GM21423 (cell line): Measurements from ENCODE around the gene SMOC1.

Source experiments
- ATAC-seq: cut with Tn5 transposase; IDR thresholded peaks from one replicate; pipeline ENCODE4 v1.9.1; 2021; ENCODE audit warnings: mild to moderate bottlenecking, moderate library complexity; ENCODE audit not compliant: unreplicated experiment

Gene SMOC1

DNA sequence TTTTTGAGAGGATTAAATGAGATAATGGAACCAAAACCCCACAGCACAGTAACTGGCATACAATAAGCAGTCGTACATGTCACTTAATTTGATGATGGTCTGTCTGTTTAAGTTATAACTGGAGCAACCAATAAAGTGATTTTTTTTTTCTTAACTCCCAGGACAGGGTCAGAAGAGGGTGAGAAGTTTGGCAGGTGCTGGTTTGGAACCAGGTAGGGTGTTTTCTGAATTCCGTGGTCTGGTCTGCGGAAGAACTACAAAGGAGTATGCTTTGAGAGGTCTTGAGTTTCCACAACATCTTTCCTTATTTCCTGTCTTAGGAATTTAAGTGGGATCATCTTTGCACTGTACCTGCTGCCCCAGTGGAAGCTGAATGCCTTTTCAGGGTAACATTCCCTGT, 197.8 kb downstream of the SMOC1 start:
- no peak for ATAC-seq

DNA sequence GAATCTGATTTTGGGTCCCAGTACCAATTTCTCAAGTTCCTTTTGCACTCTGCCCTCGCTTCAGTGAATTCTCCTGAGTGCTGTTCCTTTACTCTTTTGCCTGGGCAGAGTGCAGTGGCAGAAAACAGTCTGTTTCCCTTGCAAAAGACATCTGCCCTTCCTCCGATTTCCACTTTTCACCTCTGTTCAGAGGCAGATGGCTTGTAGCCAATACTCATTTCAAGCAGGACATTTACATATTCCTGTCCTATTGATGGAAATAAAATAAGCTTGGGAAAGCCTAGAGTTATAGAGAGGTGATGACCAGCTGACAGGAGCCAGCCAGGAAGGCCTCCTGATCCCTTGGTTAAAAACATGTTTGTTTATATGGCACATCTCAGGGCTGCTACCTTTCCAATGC, 198.5 kb downstream of the SMOC1 start:
- ATAC-seq: no peak

GRCh38 chr14:70078329-70078728, 199.1 kb downstream of the SMOC1 start:
- no peak for ATAC-seq

- no peak for ATAC-seq
Observed at GRCh38 chr14:70080076-70080475, 200.9 kb downstream of the SMOC1 start.
